GM19468 (cell line): Measurements from ENCODE around the gene GUCY2C.
"Not testable (repeated sequence)": the region's sequence is repeated elsewhere in the genome, so short reads cannot be mapped to it uniquely, and the experiment has no call there.

Source experiments
- ATAC-seq: cut with Tn5 transposase; IDR thresholded peaks from one replicate; pipeline ENCODE4 v1.9.1; 2021; ENCODE audit warnings: mild to moderate bottlenecking, moderate library complexity, moderate number of reproducible peaks; ENCODE audit not compliant: unreplicated experiment; ENCODE audit errors: extremely low read depth

GUCY2C gene

GRCh38 chr12:14696265-14696741 is at the start of gene GUCY2C:
GUCY2C (minus strand) TSS chr12:14696599; CDS start chr12:14696448, 151 bp downstream.
- ATAC-seq, result no peak

- no peak for ATAC-seq
Observed at GRCh38 chr12:14743061-14743460, 46.7 kb upstream of the GUCY2C start.

GRCh38 chr12:14741942-14742341 is 45.5 kb upstream of the GUCY2C start:
- no peak for ATAC-seq

GRCh38 chr12:14741153-14741552 is 44.8 kb upstream of the GUCY2C start:
- ATAC-seq, result no peak

GRCh38 chr12:14736441-14736840 is 40.0 kb upstream of the GUCY2C start:
- not testable (repeated sequence) for ATAC-seq

GRCh38 chr12:14731821-14732220 is 35.4 kb upstream of the GUCY2C start:
- no peak for ATAC-seq

GRCh38 chr12:14729586-14729985 is 33.2 kb upstream of the GUCY2C start:
- ATAC-seq, result no peak

GRCh38 chr12:14723763-14724162 is 27.4 kb upstream of the GUCY2C start:
- ATAC-seq, result no peak

- ATAC-seq, result no peak
Observed at GRCh38 chr12:14716848-14717444, 20.5 kb upstream of the GUCY2C start.

GRCh38 chr12:14714437-14714836 is 18.0 kb upstream of the GUCY2C start:
- no peak for ATAC-seq

- ATAC-seq, result no peak
Observed at GRCh38 chr12:14710632-14711320, 14.4 kb upstream of the GUCY2C start.

GRCh38 chr12:14701809-14702568 is 5.6 kb upstream of the GUCY2C start:
- no peak for ATAC-seq

- no peak for ATAC-seq
Observed at GRCh38 chr12:14700935-14701334, 4.5 kb upstream of the GUCY2C start.

GRCh38 chr12:14699923-14700322 is 3.5 kb upstream of the GUCY2C start:
- no peak for ATAC-seq

- no peak for ATAC-seq
Observed at GRCh38 chr12:14698555-14698954, 2.2 kb upstream of the GUCY2C start.

- ATAC-seq, result no peak
Observed at GRCh38 chr12:14695715-14696141, 671 bp downstream of the GUCY2C start.

- ATAC-seq, result no peak
Observed at GRCh38 chr12:14694970-14695369, 1.4 kb downstream of the GUCY2C start.

- ATAC-seq, result no peak
Observed at GRCh38 chr12:14694145-14694714, 2.2 kb downstream of the GUCY2C start.

GRCh38 chr12:14693116-14693515 is 3.3 kb downstream of the GUCY2C start:
- ATAC-seq, result no peak

- no peak for ATAC-seq
Observed at GRCh38 chr12:14691560-14691959, 4.8 kb downstream of the GUCY2C start.

GRCh38 chr12:14689996-14690395 is 6.4 kb downstream of the GUCY2C start:
- no peak for ATAC-seq
